ENCODE results near the gene KCTD13. TPM values are rescaled to one million over a fixed set of nuclear protein-coding genes. Genes with fewer than 3 reads are reported as not detected.
A peak's percentile ranks its signal among the peaks of the same experiment; 100 is the strongest.

KCTD13 gene
- total RNA-seq, 1 experiment from 2014 or later = 18.5 TPM

- TF ChIP-seq ATF2 (CRISPR knock-in tag; IDR thresholded peaks at IDR 0.05; ENCODE audit: borderline replicate concordance, low read depth) = no peak
- TF ChIP-seq AFF4 (CRISPR knock-in tag; IDR thresholded peaks at IDR 0.05; ENCODE audit: borderline replicate concordance) = no peak
- no peak for TF ChIP-seq ZNF219 (CRISPR knock-in tag; IDR thresholded peaks at IDR 0.05; ENCODE audit: borderline replicate concordance)
- TF ChIP-seq CDX4 (CRISPR knock-in tag; IDR thresholded peaks at IDR 0.05; ENCODE audit: borderline replicate concordance) = no peak
- no peak for TF ChIP-seq GABPB1 (CRISPR knock-in tag; IDR thresholded peaks at IDR 0.05)
- no peak for TF ChIP-seq CREB1 (CRISPR knock-in tag; IDR thresholded peaks at IDR 0.05)
- TF ChIP-seq ZNF138 (CRISPR knock-in tag; conservative IDR thresholded peaks at IDR 0.05) = no peak
These were observed 48.6 kb downstream of the KCTD13 start (continued) for GRCh38 chr16:29877266-29877961.

- Mint-ChIP-seq H3K27ac (peak overlapping the region; percentile 70; the same call in 1 of the 2 replicates), H3K36me3 (peaks cover 8% of the 10 kb centered on the region; the same call in 1 of the 2 replicates), H3K9me3 (no peaks in the 10 kb centered on the region), H3K4me1 (peaks cover 10% of the 10 kb centered on the region), H3K4me3 (peak overlapping the region; percentile 87), H3K27me3 (ENCODE audit: low read depth) (peaks cover 3% of the 10 kb centered on the region; the same call in 1 of the 2 replicates)
- DNase-seq (ENCODE audit: low spot score) (peak; percentile 72), ATAC-seq (0 out of 2 replicates have a peak, but pooled peaks have one; percentile 0)
- POLR2A ChIA-PET = interaction anchor here (0.6 to 1.5 kb wide), 6 partner anchors 10 to 85 kb away, joined by 3 to 7 read pairs (median 6); partner anchors contain the start of genes ASPHD1, KCTD13, PAGR1 and SEZ6L2
- CTCF ChIA-PET = interaction anchor here (1.0 to 2.3 kb wide), 15 partner anchors 13 to 187 kb away, joined by 3 to 17 read pairs (median 5); partner anchors contain the start of genes ASPHD1, CDIPT, HIRIP3 and MVP
- TF ChIP-seq ZNF425 (CRISPR knock-in tag; conservative IDR thresholded peaks at IDR 0.05) = no peak
- TF ChIP-seq RELA (CRISPR knock-in tag; IDR thresholded peaks at IDR 0.05; ENCODE audit: borderline replicate concordance) = no peak
- TF ChIP-seq ZNF121 (CRISPR knock-in tag; IDR thresholded peaks at IDR 0.05) = 0 out of 2 replicates have a peak, but pooled peaks have one; percentile 13
- no peak for TF ChIP-seq GTF2I (CRISPR knock-in tag; conservative IDR thresholded peaks at IDR 0.05)
- TF ChIP-seq ZNF281 (CRISPR knock-in tag; IDR thresholded peaks at IDR 0.05) = no peak
- no peak for TF ChIP-seq ZNF138 (CRISPR knock-in tag; conservative IDR thresholded peaks at IDR 0.05)
- TF ChIP-seq USF1 (CRISPR knock-in tag; IDR thresholded peaks at IDR 0.05) = no peak
- no peak for TF ChIP-seq TEAD1 (CRISPR knock-in tag; IDR thresholded peaks at IDR 0.05)
- TF ChIP-seq ERG (CRISPR knock-in tag; IDR thresholded peaks at IDR 0.05) = no peak
- peak; percentile 11; the same call in 1 of the 2 replicates for TF ChIP-seq USF2 (CRISPR knock-in tag; IDR thresholded peaks at IDR 0.05)
- TF ChIP-seq ZNF263 (CRISPR knock-in tag; IDR thresholded peaks at IDR 0.05; ENCODE audit: low read depth) = no peak
- TF ChIP-seq IRF1 (CRISPR knock-in tag; IDR thresholded peaks at IDR 0.05) = no peak
These were observed 49.3 kb downstream of the KCTD13 start for GRCh38 chr16:29876594-29877249.

Measured in WTC11 (cell line).